A549 (cell line): Measurements from ENCODE around the gene PAQR8.

ENCODE experiments used
- CEBPB ChIP-seq, 2 experiments: fragments of >200 bp in 1 of 2; sonication (Bioruptor Twin) in 1 of 2; formaldehyde crosslinking in 1 of 2; IDR thresholded peaks; 2 replicates each; pipeline ENCODE4 v1.6.1; 2012 to 2016
- CTCF ChIP-seq: fragments of >200 bp; sonication (Bioruptor Twin); formaldehyde crosslinking; IDR thresholded peaks from 3 replicates; pipeline ENCODE4 v1.5.1; 2016
- HMGXB4 ChIP-seq: fragments of 250-450 bp; sonication (Bioruptor Pico); IDR thresholded peaks from 2 replicates; pipeline ENCODE4 v1.5.0; 2021; ENCODE audit warnings: mild to moderate bottlenecking, moderate library complexity, borderline replicate concordance
- JUN ChIP-seq, 2 experiments: fragments of >200 bp; sonication (Bioruptor Twin); formaldehyde crosslinking; IDR thresholded peaks; 2 replicates in 1 of 2; 3 replicates in 1 of 2; pipeline ENCODE4 v1.6.1; 2016 to 2017
- MAFK ChIP-seq: fragments of 450-650 bp; IDR thresholded peaks from 2 replicates; pipeline ENCODE4 v1.6.1; 2014; ENCODE audit not compliant: partially characterized antibody
- MAX ChIP-seq: IDR thresholded peaks from 2 replicates; pipeline ENCODE4 v1.6.1; 2012
- RAD21 ChIP-seq, 2 experiments: fragments of >200 bp in 1 of 2; sonication (Bioruptor Twin) in 1 of 2; formaldehyde crosslinking in 1 of 2; IDR thresholded peaks in 1 of 2; conservative IDR thresholded peaks in 1 of 2; 2 replicates in 1 of 2; 3 replicates in 1 of 2; pipeline ENCODE4 v1.6.1; 2012 to 2018; ENCODE audit warnings: inconsistent platforms in 1 of 2
- SMC3 ChIP-seq: fragments of >200 bp; sonication (Bioruptor Twin); formaldehyde crosslinking; IDR thresholded peaks from 3 replicates; pipeline ENCODE4 v1.6.1; 2018; ENCODE audit warnings: inconsistent platforms

GRCh38 chr6:52423448-52423847 lies 61.5 kb downstream of the PAQR8 start:
- TF ChIP-seq CTCF (no peak), MAFK (no peak), MAX (no peak), CEBPB (IDR thresholded peaks at IDR 0.05) (no peak), RAD21 (conservative IDR thresholded peaks at IDR 0.05 in 1 of 2, IDR thresholded peaks at IDR 0.05 in 1 of 2) (no peak), SMC3 (no peak), JUN (IDR thresholded peaks at IDR 0.05) (no peak), HMGXB4 (no peak)
